Sigmoid colon (tissue), 7 donors: ENCODE results near the gene PLS3. TPM values are rescaled to one million over a fixed set of nuclear protein-coding genes. Genes with fewer than 3 reads are reported as not detected.

ENCODE experiments used
- DNase-seq: peaks from one replicate; pipeline ENCODE4 v3.0.0-alpha.2; 2019
- H3K27ac ChIP-seq, 4 donors: fragments of 200-600 bp; sonication (generic); one replicate each; pipeline ENCODE4 v1.5.1; 2016 to 2019; ENCODE audit warnings: mild to moderate bottlenecking in 1 of 4
- H3K27me3 ChIP-seq, 3 donors: fragments of 200-600 bp; sonication (generic); one replicate each; pipeline ENCODE4 v1.5.1; 2019; ENCODE audit warnings: mild to moderate bottlenecking in 1 of 3
- H3K36me3 ChIP-seq, 4 donors: fragments of 200-600 bp; sonication (generic); one replicate each; pipeline ENCODE4 v1.5.1; 2016 to 2019
- H3K4me1 ChIP-seq, 4 donors: fragments of 200-600 bp; sonication (generic); one replicate each; pipeline ENCODE4 v1.5.1; 2017 to 2019
- H3K4me3 ChIP-seq, 4 donors: fragments of 200-600 bp; sonication (generic); one replicate each; pipeline ENCODE4 v1.5.1; 2017 to 2019; ENCODE audit warnings: mild to moderate bottlenecking in 2 of 4, moderate library complexity in 1 of 4
- H3K9me3 ChIP-seq, 4 donors: fragments of 200-600 bp in 3 of 4; sonication (generic) in 3 of 4; one replicate each; pipeline versions ENCODE4 v1.5.1 to v1.6.1; 2013 to 2019
- EP300 ChIP-seq, 4 donors: sonication (generic); formaldehyde crosslinking; IDR thresholded peaks; one replicate each; pipeline ENCODE4 v1.6.1; 2017; ENCODE audit warnings: antibody characterized with exemption in 4 of 4
- POLR2A ChIP-seq, 2 donors: fragments of 450-650 bp; IDR thresholded peaks; one replicate each; pipeline ENCODE4 v1.6.1; 2016; ENCODE audit warnings: antibody characterized with exemption in 2 of 2, mild to moderate bottlenecking in 2 of 2, moderate library complexity in 2 of 2
- POLR2AphosphoS5 ChIP-seq, 4 donors: sonication (generic); formaldehyde crosslinking; IDR thresholded peaks; one replicate each; pipeline ENCODE4 v1.6.1; 2017; ENCODE audit warnings: antibody characterized with exemption in 4 of 4
- whole genome bisulfite sequencing, 2 donors: extraction: QIAGEN DNeasy Blood & Tissue Kit; methylation state at CpG; one replicate each; pipeline ENCODE4 v1.1.7; 2013; 5-methylcytosine and 5-hydroxymethylcytosine counted together
- intact Hi-C: fragments of 100-400 bp; cut with DNase I; formaldehyde crosslinking; loops from one replicate; pipeline ENCODE4 v1.15.1; 2023
- polyA plus RNA-seq, 3 donors: library from polyadenylated mRNA; stranded (reverse); fragments of 200-250 nt; gene quantifications; one replicate each; pipeline ENCODE4 v1.2.3, GENCODE V29; 2013
- total RNA-seq, 4 donors: library from RNA; depleted of rRNA; stranded (reverse); fragments of >200 nt; gene quantifications; one replicate each; pipeline ENCODE4 v1.1.0, GENCODE V29; 2016
- TF ChIP-seq, protein P1 (sequence below), 4 experiments: fragments of 450-650 bp in 3 of 4; fragments of 200-600 bp in 1 of 4; IDR thresholded peaks; one replicate each; pipeline ENCODE4 v1.5.1; 2016 to 2019; ENCODE audit warnings: antibody characterized with exemption in 4 of 4, mild to moderate bottlenecking in 3 of 4, moderate library complexity in 2 of 4
- donor health status: healthy with polysubstance abuse.
- donor health status: Bipolar disorder and iron deficiency.
- donor health status: healthy.

The PLS3 gene
- total and polyA plus RNA-seq, 7 donors, result 8.3 to 71.5 (median 50.2) TPM

- no peaks in the 10 kb centered on the region for H3K9me3 ChIP-seq
- no peak overlapping the region for H3K27ac ChIP-seq
- no peak overlapping the region for H3K4me3 ChIP-seq
- WGBS, 2 donors, result 31 to 71% methylated on average over 3 of the region's 3 CpGs
- no peaks in the 10 kb centered on the region for H3K27me3 ChIP-seq
- intact Hi-C loops, result loop anchor here (5.0 kb wide), 2 partner anchors 83 to 217 kb away; no protein-coding TSS in a partner anchor
- DNase-seq, result no peak
- no peak for TF ChIP-seq POLR2AphosphoS5 (IDR thresholded peaks at IDR 0.05)
- TF ChIP-seq, protein P1, sequence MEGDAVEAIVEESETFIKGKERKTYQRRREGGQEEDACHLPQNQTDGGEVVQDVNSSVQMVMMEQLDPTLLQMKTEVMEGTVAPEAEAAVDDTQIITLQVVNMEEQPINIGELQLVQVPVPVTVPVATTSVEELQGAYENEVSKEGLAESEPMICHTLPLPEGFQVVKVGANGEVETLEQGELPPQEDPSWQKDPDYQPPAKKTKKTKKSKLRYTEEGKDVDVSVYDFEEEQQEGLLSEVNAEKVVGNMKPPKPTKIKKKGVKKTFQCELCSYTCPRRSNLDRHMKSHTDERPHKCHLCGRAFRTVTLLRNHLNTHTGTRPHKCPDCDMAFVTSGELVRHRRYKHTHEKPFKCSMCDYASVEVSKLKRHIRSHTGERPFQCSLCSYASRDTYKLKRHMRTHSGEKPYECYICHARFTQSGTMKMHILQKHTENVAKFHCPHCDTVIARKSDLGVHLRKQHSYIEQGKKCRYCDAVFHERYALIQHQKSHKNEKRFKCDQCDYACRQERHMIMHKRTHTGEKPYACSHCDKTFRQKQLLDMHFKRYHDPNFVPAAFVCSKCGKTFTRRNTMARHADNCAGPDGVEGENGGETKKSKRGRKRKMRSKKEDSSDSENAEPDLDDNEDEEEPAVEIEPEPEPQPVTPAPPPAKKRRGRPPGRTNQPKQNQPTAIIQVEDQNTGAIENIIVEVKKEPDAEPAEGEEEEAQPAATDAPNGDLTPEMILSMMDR (IDR thresholded peaks at IDR 0.05), result no peak
- no peak for TF ChIP-seq EP300 (IDR thresholded peaks at IDR 0.05)
- TF ChIP-seq POLR2A (IDR thresholded peaks at IDR 0.05), result no peak
- H3K36me3 ChIP-seq, result no peaks in the 10 kb centered on the region
- peaks cover 0 to 16% (median 5%) of the 10 kb centered on the region in 4 donors for H3K4me1 ChIP-seq
Observed at GRCh38 chrX:115559672-115560071, 1.3 kb upstream of the PLS3 start.

- intact Hi-C loops, result loop anchor here (5.0 kb wide), 2 partner anchors 82 to 218 kb away; no protein-coding TSS in a partner anchor
- TF ChIP-seq POLR2AphosphoS5 (IDR thresholded peaks at IDR 0.05), result no peak
- TF ChIP-seq, protein P1 (IDR thresholded peaks at IDR 0.05), result no peak
- TF ChIP-seq EP300 (IDR thresholded peaks at IDR 0.05), result no peak
- no peak for TF ChIP-seq POLR2A (IDR thresholded peaks at IDR 0.05)
- Histone ChIP-seq H3K27me3 (no peaks in the 10 kb centered on the region), H3K27ac (peak overlapping the region; percentile 87 to 91 (median 90)), H3K4me3 (peak overlapping the region; percentile 55 to 79 (median 65)), H3K9me3 (no peaks in the 10 kb centered on the region), H3K36me3 (no peaks in the 10 kb centered on the region), H3K4me1 (peaks cover 0 to 17% (median 5%) of the 10 kb centered on the region in 4 donors)
- WGBS, 2 donors, result 16 to 40% methylated on average over 10 of the region's 10 CpGs
- no peak for DNase-seq
Observed at GRCh38 chrX:115560211-115560977, 580 bp upstream of the PLS3 start.

- TF ChIP-seq POLR2AphosphoS5 (IDR thresholded peaks at IDR 0.05) (peak in 1 of 4 donors; percentile 2), EP300 (IDR thresholded peaks at IDR 0.05) (no peak)
- peaks cover 0 to 17% (median 5%) of the 10 kb centered on the region in 4 donors for H3K4me1 ChIP-seq
- H3K4me3 ChIP-seq, result peak overlapping the region; percentile 55 to 79 (median 65)
- H3K36me3 ChIP-seq, result no peaks in the 10 kb centered on the region
- WGBS, 2 donors, result 0 to 1% methylated on average over 55 of the region's 55 CpGs
- no peaks in the 10 kb centered on the region for H3K27me3 ChIP-seq
- intact Hi-C loops, result loop anchor here (2.0 to 5.0 kb wide), 3 partner anchors 53 to 220 kb away; no protein-coding TSS in a partner anchor
- no peaks in the 10 kb centered on the region for H3K9me3 ChIP-seq
- DNase-seq, result peak; percentile 78
- H3K27ac ChIP-seq, result peak overlapping the region; percentile 87 to 91 (median 90)
Observed at GRCh38 chrX:115561605-115562479, 868 bp downstream of the PLS3 start.

DNA sequence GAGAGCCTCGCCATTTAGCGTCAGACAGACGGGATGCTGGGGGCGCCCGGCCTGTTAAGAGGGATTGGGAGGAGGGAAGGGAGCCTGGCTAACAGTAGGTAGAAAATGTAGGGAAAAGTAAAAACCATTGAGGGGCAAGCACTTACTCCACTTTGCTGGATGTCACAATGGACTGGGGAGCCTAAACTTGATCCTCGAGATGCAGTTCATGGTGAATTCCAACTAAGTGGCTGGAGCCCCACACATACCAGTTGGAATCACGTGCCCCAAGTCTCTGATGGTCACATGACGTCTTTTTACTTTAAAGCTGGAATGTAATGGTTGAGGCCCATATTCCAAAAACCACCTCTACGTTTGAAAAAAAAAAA lies 1.5 kb downstream of the PLS3 start:
- Histone ChIP-seq H3K9me3 (no peaks in the 10 kb centered on the region), H3K27ac (peak overlapping the region; percentile 87 to 91 (median 90)), H3K4me3 (peak overlapping the region; percentile 55 to 79 (median 65)), H3K4me1 (peaks cover 0 to 17% (median 5%) of the 10 kb centered on the region in 4 donors), H3K27me3 (no peaks in the 10 kb centered on the region), H3K36me3 (no peaks in the 10 kb centered on the region)
- intact Hi-C loops, result loop anchor here (2.0 to 5.0 kb wide), 3 partner anchors 52 to 220 kb away; no protein-coding TSS in a partner anchor
- DNase-seq, result no peak
- TF ChIP-seq, protein P1 (IDR thresholded peaks at IDR 0.05), result no peak
- no peak for TF ChIP-seq EP300 (IDR thresholded peaks at IDR 0.05)
- TF ChIP-seq POLR2AphosphoS5 (IDR thresholded peaks at IDR 0.05), result no peak
- no peak for TF ChIP-seq POLR2A (IDR thresholded peaks at IDR 0.05)
- WGBS, 2 donors, result 42 to 44% methylated on average over 9 of the region's 9 CpGs
